GM21390 (cell line): ENCODE measurements around the gene EHD4.

Experiments
- ATAC-seq: cut with Tn5 transposase; IDR thresholded peaks from one replicate; pipeline ENCODE4 v1.9.1; 2021; ENCODE audit not compliant: unreplicated experiment

The EHD4 gene

GRCh38 chr15:41995476-41995855 is 23.1 kb upstream of the EHD4 start:
- ATAC-seq: no peak

- ATAC-seq: no peak
These were observed 22.6 kb upstream of the EHD4 start for GRCh38 chr15:41994772-41995475.

- ATAC-seq: no peak
These were observed 21.9 kb upstream of the EHD4 start for GRCh38 chr15:41994171-41994650.

GRCh38 chr15:41993472-41994170 is 21.3 kb upstream of the EHD4 start:
- ATAC-seq: no peak

GRCh38 chr15:41992803-41993190 is 20.4 kb upstream of the EHD4 start:
- ATAC-seq: no peak

GRCh38 chr15:41992151-41992802 is 19.9 kb upstream of the EHD4 start:
- no peak for ATAC-seq

GRCh38 chr15:41990691-41991090 is 18.3 kb upstream of the EHD4 start:
- ATAC-seq: no peak

- ATAC-seq: no peak
These were observed 17.9 kb upstream of the EHD4 start for GRCh38 chr15:41990243-41990605.

- ATAC-seq: no peak
These were observed 17.4 kb upstream of the EHD4 start for GRCh38 chr15:41989573-41990242.

- ATAC-seq: no peak
These were observed 16.7 kb upstream of the EHD4 start for GRCh38 chr15:41988896-41989572.

GRCh38 chr15:41987925-41988275 is 15.5 kb upstream of the EHD4 start:
- no peak for ATAC-seq

GRCh38 chr15:41987246-41987924 is 15.0 kb upstream of the EHD4 start:
- ATAC-seq: no peak

- ATAC-seq: no peak
These were observed 13.1 kb upstream of the EHD4 start for GRCh38 chr15:41985236-41986160.

- no peak for ATAC-seq
These were observed 12.3 kb upstream of the EHD4 start for GRCh38 chr15:41984622-41985021.

GRCh38 chr15:41983621-41984571 is 11.5 kb upstream of the EHD4 start:
- ATAC-seq: no peak

- no peak for ATAC-seq
These were observed 10.9 kb upstream of the EHD4 start for GRCh38 chr15:41983221-41983620.

- no peak for ATAC-seq
These were observed 10.0 kb upstream of the EHD4 start for GRCh38 chr15:41982133-41982930.
